Gastrocnemius medialis (tissue), 4 donors: ENCODE results near the gene PIM3.

ENCODE experiments used
- POLR2A ChIP-seq, 2 donors: fragments of 450-650 bp; IDR thresholded peaks; one replicate each; pipeline ENCODE4 v1.6.1; 2017; ENCODE audit warnings: antibody characterized with exemption in 2 of 2, mild to moderate bottlenecking in 2 of 2, moderate library complexity in 2 of 2
- TF ChIP-seq, protein P1 (sequence below), 5 experiments: fragments of 450-650 bp in 3 of 5; fragments of 200-600 bp in 2 of 5; sonication (generic) in 2 of 5; IDR thresholded peaks in 4 of 5; conservative IDR thresholded peaks in 1 of 5; 1 replicate in 4 of 5; 2 replicates in 1 of 5; pipeline ENCODE4 v1.5.1; 2016 to 2019; ENCODE audit warnings: antibody characterized with exemption in 5 of 5, mild to moderate bottlenecking in 3 of 5, moderate library complexity in 3 of 5

DNA sequence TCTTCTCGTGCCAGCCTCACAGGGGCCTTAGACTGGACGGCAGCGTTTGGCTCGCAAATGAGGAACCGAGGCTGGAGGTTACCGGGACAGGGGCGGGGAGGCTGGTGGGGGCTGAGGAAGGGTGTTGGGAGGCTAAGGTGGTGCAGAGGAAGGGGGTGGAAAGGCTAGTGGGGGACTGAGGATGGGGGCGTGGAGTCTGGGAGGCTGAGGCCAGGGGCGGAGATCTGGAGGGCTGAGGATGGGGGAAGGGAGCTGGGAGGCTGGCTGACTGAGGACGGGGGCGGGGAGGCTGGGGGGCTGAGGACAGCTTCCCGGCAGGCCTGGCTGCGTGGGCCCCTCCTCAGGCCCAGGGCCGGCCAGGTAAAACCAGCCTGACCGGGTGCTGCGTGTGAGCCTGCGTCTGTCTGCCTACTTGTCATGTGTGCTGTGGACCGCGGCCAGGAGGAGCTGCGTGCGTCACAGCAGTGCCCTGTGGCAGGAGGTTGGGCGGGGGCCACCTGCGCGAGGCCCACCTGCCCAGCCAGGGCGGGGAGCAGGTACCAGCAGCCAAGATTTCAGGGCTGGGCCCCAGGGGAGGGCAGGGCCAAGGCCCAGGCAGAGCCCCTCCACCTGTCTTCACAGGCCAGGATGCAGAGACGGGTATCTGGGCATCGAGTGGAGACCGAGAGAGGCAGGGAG is 9.4 kb upstream of the PIM3 start:
- TF ChIP-seq, protein P1, sequence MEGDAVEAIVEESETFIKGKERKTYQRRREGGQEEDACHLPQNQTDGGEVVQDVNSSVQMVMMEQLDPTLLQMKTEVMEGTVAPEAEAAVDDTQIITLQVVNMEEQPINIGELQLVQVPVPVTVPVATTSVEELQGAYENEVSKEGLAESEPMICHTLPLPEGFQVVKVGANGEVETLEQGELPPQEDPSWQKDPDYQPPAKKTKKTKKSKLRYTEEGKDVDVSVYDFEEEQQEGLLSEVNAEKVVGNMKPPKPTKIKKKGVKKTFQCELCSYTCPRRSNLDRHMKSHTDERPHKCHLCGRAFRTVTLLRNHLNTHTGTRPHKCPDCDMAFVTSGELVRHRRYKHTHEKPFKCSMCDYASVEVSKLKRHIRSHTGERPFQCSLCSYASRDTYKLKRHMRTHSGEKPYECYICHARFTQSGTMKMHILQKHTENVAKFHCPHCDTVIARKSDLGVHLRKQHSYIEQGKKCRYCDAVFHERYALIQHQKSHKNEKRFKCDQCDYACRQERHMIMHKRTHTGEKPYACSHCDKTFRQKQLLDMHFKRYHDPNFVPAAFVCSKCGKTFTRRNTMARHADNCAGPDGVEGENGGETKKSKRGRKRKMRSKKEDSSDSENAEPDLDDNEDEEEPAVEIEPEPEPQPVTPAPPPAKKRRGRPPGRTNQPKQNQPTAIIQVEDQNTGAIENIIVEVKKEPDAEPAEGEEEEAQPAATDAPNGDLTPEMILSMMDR (IDR thresholded peaks at IDR 0.05 in 4 of 5, conservative IDR thresholded peaks at IDR 0.05 in 1 of 5), result no peak
- TF ChIP-seq POLR2A (IDR thresholded peaks at IDR 0.05), result no peak
